HepG2 (cell line): ENCODE data around the gene TMED9. TPM values are rescaled to one million over a fixed set of nuclear protein-coding genes. Genes with fewer than 3 reads are reported as not detected.

Experiments used
- AKAP8 ChIP-seq: sonication (generic); formaldehyde crosslinking; IDR thresholded peaks from 2 replicates; pipeline ENCODE4 v1.5.1; 2020; ENCODE audit warnings: mild to moderate bottlenecking, missing genetic modification reagents
- CREM ChIP-seq, 2 experiments: sonication (generic) in 1 of 2; formaldehyde crosslinking in 1 of 2; IDR thresholded peaks; 2 replicates each; pipeline versions ENCODE4 v1.4.0 to v1.6.1; 2016 to 2020; ENCODE audit warnings: antibody characterized with exemption in 1 of 2, mild to moderate bottlenecking in 1 of 2, missing genetic modification reagents in 1 of 2
- FOXK2 ChIP-seq: fragments of 450-650 bp; IDR thresholded peaks from 2 replicates; pipeline ENCODE4 v1.6.1; 2016
- GATAD1 ChIP-seq: IDR thresholded peaks from 2 replicates; pipeline ENCODE4 v1.6.1; 2016; ENCODE audit warnings: missing genetic modification reagents, missing compliant biosample characterization
- GTF2F1 ChIP-seq: fragments of 150-350 bp; IDR thresholded peaks from 2 replicates; pipeline ENCODE4 v1.6.1; 2014; ENCODE audit warnings: low read length
- MAFK ChIP-seq, 2 experiments: IDR thresholded peaks in 1 of 2; conservative IDR thresholded peaks in 1 of 2; 2 replicates each; pipeline ENCODE4 v1.6.1; 2011; ENCODE audit warnings: improper control_type of control experiment in 2 of 2, low read length in 2 of 2
- MZF1 ChIP-seq: sonication (generic); formaldehyde crosslinking; IDR thresholded peaks from 2 replicates; pipeline ENCODE4 v1.8.1; 2023; ENCODE audit warnings: mild to moderate bottlenecking, missing genetic modification reagents, borderline replicate concordance
- NAIF1 ChIP-seq: sonication (generic); formaldehyde crosslinking; IDR thresholded peaks from 2 replicates; pipeline ENCODE4 v1.5.0; 2020; ENCODE audit warnings: mild to moderate bottlenecking, missing genetic modification reagents, borderline replicate concordance
- NR2F2 ChIP-seq: IDR thresholded peaks from 2 replicates; pipeline ENCODE4 v1.6.1; 2012; ENCODE audit warnings: low read depth, inconsistent platforms, borderline replicate concordance
- RAD21 ChIP-seq: fragments of 450-650 bp; formaldehyde crosslinking; IDR thresholded peaks from 2 replicates; pipeline ENCODE4 v1.5.0; 2020; ENCODE audit warnings: mild to moderate bottlenecking
- RORA ChIP-seq: sonication (generic); formaldehyde crosslinking; IDR thresholded peaks from 2 replicates; pipeline ENCODE4 v1.5.0; 2020; ENCODE audit warnings: mild to moderate bottlenecking, missing genetic modification reagents, moderate library complexity
- ZNF382 ChIP-seq: sonication (generic); formaldehyde crosslinking; IDR thresholded peaks from 2 replicates; pipeline ENCODE4 v1.5.0; 2020; ENCODE audit warnings: missing genetic modification reagents, mild to moderate bottlenecking, borderline replicate concordance
- ZNF546 ChIP-seq: sonication (generic); formaldehyde crosslinking; conservative IDR thresholded peaks from 2 replicates; pipeline ENCODE4 v1.8.1; 2023; ENCODE audit warnings: mild to moderate bottlenecking, missing genetic modification reagents
- ZNF83 ChIP-seq: sonication (generic); formaldehyde crosslinking; IDR thresholded peaks from 2 replicates; pipeline ENCODE4 v1.4.0; 2020; ENCODE audit warnings: missing genetic modification reagents, mild to moderate bottlenecking, borderline replicate concordance
- ZSCAN21 ChIP-seq: sonication (generic); formaldehyde crosslinking; IDR thresholded peaks from 2 replicates; pipeline ENCODE4 v1.8.0; 2022; ENCODE audit warnings: mild to moderate bottlenecking, missing genetic modification reagents, moderate library complexity, borderline replicate concordance
- polyA plus RNA-seq, 8 experiments: library from polyadenylated mRNA; depleted of rRNA in 3 of 8; stranded (reverse) in 7 of 8; unstranded in 1 of 8; fragments of >200 nt; fragmentation: Illumina TruSeq in 4 of 8; extraction: Trizol in 4 of 8; gene quantifications; 2 replicates each; pipeline versions ENCODE4 v1.2.1 to v1.2.3, GENCODE V29; 2011 to 2016; ENCODE audit warnings: low read depth in 4 of 8, missing spikeins in 1 of 8, mixed read lengths in 1 of 8; ENCODE audit not compliant: insufficient read depth in 1 of 8
- total RNA-seq, 5 experiments: library from RNA; depleted of rRNA; stranded (reverse); fragments of >200 nt; fragmentation: Illumina TruSeq; extraction: Trizol; gene quantifications; 2 replicates each; pipeline ENCODE4 v1.2.3, GENCODE V29; 2016; ENCODE audit warnings: low read depth in 1 of 5
- TF ChIP-seq, protein P1 (sequence below): sonication (generic); formaldehyde crosslinking; IDR thresholded peaks from 2 replicates; pipeline ENCODE4; 2020; ENCODE audit warnings: missing genetic modification reagents, mild to moderate bottlenecking, borderline replicate concordance
- TF ChIP-seq, protein P2 (sequence below): sonication (generic); formaldehyde crosslinking; conservative IDR thresholded peaks from 2 replicates; pipeline ENCODE4 v1.5.0; 2020; ENCODE audit warnings: missing genetic modification reagents
- TF ChIP-seq, protein P3 (sequence below): sonication (generic); formaldehyde crosslinking; IDR thresholded peaks from 2 replicates; pipeline ENCODE4 v1.9.0; 2021; ENCODE audit warnings: mild to moderate bottlenecking, missing genetic modification reagents

Gene TMED9
- total and polyA plus RNA-seq, 2 of the 13 experiments (the other 11 are each of a cell fraction or from before 2014, with no cell fraction given), result 161 to 350 TPM

DNA sequence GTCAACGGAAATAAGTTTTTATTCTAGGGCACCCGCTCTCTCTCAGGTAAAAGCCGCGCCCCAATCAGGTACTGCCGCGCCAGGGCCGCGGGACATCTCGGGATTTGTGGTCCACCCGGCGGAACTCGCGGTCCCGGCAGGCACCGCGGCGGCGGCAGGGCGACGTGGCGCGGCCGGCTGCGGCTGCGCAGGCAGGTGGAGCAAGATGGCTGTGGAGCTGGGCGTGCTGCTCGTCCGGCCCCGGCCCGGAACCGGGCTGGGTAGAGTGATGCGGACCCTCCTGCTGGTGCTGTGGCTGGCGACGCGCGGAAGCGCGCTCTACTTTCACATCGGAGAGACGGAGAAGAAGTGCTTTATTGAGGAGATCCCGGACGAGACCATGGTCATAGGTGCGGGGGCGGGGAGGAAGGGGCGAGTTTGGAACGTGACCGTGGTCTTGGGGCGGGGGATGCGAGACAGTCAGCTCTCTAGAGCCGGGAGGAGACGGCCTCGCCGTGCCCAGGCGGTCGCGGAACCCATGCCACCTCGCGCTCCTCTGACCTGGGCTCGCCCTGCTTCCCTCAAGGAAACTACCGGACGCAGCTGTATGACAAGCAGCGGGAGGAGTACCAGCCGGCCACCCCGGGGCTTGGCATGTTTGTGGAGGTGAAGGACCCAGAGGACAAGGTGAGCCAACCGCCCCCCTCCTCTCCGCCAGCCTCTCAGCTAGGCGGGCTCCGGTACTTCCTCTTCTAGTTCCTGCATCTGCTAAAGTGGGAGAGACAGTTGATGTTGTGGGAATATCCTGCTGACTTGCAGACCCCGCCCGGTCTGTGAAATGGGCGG lies at the start of gene TMED9 (continued):
- TF ChIP-seq, protein P1, sequence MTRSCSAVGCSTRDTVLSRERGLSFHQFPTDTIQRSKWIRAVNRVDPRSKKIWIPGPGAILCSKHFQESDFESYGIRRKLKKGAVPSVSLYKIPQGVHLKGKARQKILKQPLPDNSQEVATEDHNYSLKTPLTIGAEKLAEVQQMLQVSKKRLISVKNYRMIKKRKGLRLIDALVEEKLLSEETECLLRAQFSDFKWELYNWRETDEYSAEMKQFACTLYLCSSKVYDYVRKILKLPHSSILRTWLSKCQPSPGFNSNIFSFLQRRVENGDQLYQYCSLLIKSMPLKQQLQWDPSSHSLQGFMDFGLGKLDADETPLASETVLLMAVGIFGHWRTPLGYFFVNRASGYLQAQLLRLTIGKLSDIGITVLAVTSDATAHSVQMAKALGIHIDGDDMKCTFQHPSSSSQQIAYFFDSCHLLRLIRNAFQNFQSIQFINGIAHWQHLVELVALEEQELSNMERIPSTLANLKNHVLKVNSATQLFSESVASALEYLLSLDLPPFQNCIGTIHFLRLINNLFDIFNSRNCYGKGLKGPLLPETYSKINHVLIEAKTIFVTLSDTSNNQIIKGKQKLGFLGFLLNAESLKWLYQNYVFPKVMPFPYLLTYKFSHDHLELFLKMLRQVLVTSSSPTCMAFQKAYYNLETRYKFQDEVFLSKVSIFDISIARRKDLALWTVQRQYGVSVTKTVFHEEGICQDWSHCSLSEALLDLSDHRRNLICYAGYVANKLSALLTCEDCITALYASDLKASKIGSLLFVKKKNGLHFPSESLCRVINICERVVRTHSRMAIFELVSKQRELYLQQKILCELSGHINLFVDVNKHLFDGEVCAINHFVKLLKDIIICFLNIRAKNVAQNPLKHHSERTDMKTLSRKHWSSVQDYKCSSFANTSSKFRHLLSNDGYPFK (CRISPR knock-in tag), result peak; percentile 31; the same call in 1 of the 2 replicates
- TF ChIP-seq RAD21 (CRISPR knock-in tag) (no peak; the same call in 1 of the 2 replicates), GATAD1 (CRISPR knock-in tag) (peak; percentile 80), NAIF1 (CRISPR knock-in tag) (no peak), AKAP8 (CRISPR knock-in tag) (0 out of 2 replicates have a peak, but pooled peaks have one; percentile 50), ZNF83 (0 out of 2 replicates have a peak, but pooled peaks have one; percentile 27), CREM (IDR thresholded peaks at IDR 0.05) (peak; percentile 46), CREM (CRISPR knock-in tag; IDR thresholded peaks at IDR 0.05) (no peak), ZNF382 (CRISPR knock-in tag) (no peak), ZSCAN21 (CRISPR knock-in tag) (peak; percentile 69; the same call in 1 of the 2 replicates), NR2F2 (no peak), ZNF546 (CRISPR knock-in tag) (no peak), GTF2F1 (no peak), RORA (no peak), FOXK2 (no peak), MZF1 (CRISPR knock-in tag) (no peak), MAFK (conservative IDR thresholded peaks at IDR 0.05 in 1 of 2, IDR thresholded peaks at IDR 0.05 in 1 of 2; ENCODE audit: low read length in 2 of 2) (no peak)
- TF ChIP-seq, protein P2, sequence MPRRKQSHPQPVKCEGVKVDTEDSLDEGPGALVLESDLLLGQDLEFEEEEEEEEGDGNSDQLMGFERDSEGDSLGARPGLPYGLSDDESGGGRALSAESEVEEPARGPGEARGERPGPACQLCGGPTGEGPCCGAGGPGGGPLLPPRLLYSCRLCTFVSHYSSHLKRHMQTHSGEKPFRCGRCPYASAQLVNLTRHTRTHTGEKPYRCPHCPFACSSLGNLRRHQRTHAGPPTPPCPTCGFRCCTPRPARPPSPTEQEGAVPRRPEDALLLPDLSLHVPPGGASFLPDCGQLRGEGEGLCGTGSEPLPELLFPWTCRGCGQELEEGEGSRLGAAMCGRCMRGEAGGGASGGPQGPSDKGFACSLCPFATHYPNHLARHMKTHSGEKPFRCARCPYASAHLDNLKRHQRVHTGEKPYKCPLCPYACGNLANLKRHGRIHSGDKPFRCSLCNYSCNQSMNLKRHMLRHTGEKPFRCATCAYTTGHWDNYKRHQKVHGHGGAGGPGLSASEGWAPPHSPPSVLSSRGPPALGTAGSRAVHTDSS (CRISPR knock-in tag), result 0 out of 2 replicates have a peak, but pooled peaks have one; percentile 89
- TF ChIP-seq, protein P3, sequence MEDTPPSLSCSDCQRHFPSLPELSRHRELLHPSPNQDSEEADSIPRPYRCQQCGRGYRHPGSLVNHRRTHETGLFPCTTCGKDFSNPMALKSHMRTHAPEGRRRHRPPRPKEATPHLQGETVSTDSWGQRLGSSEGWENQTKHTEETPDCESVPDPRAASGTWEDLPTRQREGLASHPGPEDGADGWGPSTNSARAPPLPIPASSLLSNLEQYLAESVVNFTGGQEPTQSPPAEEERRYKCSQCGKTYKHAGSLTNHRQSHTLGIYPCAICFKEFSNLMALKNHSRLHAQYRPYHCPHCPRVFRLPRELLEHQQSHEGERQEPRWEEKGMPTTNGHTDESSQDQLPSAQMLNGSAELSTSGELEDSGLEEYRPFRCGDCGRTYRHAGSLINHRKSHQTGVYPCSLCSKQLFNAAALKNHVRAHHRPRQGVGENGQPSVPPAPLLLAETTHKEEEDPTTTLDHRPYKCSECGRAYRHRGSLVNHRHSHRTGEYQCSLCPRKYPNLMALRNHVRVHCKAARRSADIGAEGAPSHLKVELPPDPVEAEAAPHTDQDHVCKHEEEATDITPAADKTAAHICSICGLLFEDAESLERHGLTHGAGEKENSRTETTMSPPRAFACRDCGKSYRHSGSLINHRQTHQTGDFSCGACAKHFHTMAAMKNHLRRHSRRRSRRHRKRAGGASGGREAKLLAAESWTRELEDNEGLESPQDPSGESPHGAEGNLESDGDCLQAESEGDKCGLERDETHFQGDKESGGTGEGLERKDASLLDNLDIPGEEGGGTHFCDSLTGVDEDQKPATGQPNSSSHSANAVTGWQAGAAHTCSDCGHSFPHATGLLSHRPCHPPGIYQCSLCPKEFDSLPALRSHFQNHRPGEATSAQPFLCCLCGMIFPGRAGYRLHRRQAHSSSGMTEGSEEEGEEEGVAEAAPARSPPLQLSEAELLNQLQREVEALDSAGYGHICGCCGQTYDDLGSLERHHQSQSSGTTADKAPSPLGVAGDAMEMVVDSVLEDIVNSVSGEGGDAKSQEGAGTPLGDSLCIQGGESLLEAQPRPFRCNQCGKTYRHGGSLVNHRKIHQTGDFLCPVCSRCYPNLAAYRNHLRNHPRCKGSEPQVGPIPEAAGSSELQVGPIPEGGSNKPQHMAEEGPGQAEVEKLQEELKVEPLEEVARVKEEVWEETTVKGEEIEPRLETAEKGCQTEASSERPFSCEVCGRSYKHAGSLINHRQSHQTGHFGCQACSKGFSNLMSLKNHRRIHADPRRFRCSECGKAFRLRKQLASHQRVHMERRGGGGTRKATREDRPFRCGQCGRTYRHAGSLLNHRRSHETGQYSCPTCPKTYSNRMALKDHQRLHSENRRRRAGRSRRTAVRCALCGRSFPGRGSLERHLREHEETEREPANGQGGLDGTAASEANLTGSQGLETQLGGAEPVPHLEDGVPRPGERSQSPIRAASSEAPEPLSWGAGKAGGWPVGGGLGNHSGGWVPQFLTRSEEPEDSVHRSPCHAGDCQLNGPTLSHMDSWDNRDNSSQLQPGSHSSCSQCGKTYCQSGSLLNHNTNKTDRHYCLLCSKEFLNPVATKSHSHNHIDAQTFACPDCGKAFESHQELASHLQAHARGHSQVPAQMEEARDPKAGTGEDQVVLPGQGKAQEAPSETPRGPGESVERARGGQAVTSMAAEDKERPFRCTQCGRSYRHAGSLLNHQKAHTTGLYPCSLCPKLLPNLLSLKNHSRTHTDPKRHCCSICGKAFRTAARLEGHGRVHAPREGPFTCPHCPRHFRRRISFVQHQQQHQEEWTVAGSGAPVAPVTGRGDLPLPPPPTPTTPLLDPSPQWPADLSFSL (CRISPR knock-in tag), result no peak
